A673 (cell line): ENCODE data around the gene SHC4. TPM values are rescaled to one million over a fixed set of nuclear protein-coding genes. Genes with fewer than 3 reads are reported as not detected.

Experiments
- BruUV-seq: library from RNA; stranded (reverse); fragments of 400-500 nt; replicated peaks from 2 replicates; lab custom pipeline; 2021; lab: Mats Ljungman, UMichigan
- CTCF ChIA-PET: fragments of 300-600 bp; sonication (Branson Sonifier 250); formaldehyde crosslinking; loops from one replicate; lab custom pipeline; 2022; ENCODE audit warnings: antibody characterized with exemption; lab: Charles Lee
- POLR2A ChIA-PET: fragments of 300-600 bp; sonication (Branson Sonifier 250); formaldehyde crosslinking; loops from one replicate; lab custom pipeline; 2022; ENCODE audit warnings: antibody characterized with exemption; ENCODE audit not compliant: low non-redundant PET; lab: Charles Lee
- DNase-seq: peaks from one replicate; pipeline ENCODE4 v3.0.0-alpha.2; 2015; ENCODE audit warnings: low spot score
- H3K27ac ChIP-seq: fragments of 200-600 bp; sonication (generic); 2 replicates; pipeline ENCODE4 v1.5.1; 2016; ENCODE audit warnings: mixed run types, low read depth, mild to moderate bottlenecking, mixed read lengths, antibody characterized with exemption, low read length; ENCODE audit not compliant: poor library complexity, severe bottlenecking
- H3K27me3 ChIP-seq: fragments of 200-600 bp; sonication (generic); replicated peaks from 2 replicates; pipeline ENCODE4 v1.6.1; 2017; ENCODE audit warnings: mixed run types, low read depth, mild to moderate bottlenecking, mixed read lengths, antibody characterized with exemption, low read length; ENCODE audit not compliant: insufficient read depth, poor library complexity
- H3K36me3 ChIP-seq: fragments of 200-600 bp; sonication (generic); 2 replicates; pipeline ENCODE4 v1.6.1; 2016; ENCODE audit warnings: mixed run types, mild to moderate bottlenecking, mixed read lengths, antibody characterized with exemption, low read length; ENCODE audit not compliant: insufficient read depth, poor library complexity, severe bottlenecking
- H3K4me1 ChIP-seq: fragments of 200-600 bp; sonication (generic); 2 replicates; pipeline ENCODE4 v1.6.1; 2017; ENCODE audit warnings: mixed run types, mild to moderate bottlenecking, mixed read lengths, antibody characterized with exemption, low read length; ENCODE audit not compliant: insufficient read depth, poor library complexity, severe bottlenecking
- H3K4me3 ChIP-seq: fragments of 200-600 bp; sonication (generic); 2 replicates; pipeline ENCODE4 v1.5.1; 2016; ENCODE audit warnings: low read depth, mixed run types, mild to moderate bottlenecking, mixed read lengths, low read length; ENCODE audit not compliant: poor library complexity, severe bottlenecking
- H3K9me3 ChIP-seq: fragments of 200-600 bp; sonication (generic); 2 replicates; pipeline ENCODE4 v1.6.1; 2016; ENCODE audit warnings: mixed run types, low read depth, mild to moderate bottlenecking, mixed read lengths, antibody characterized with exemption, low read length; ENCODE audit not compliant: poor library complexity, severe bottlenecking
- EZH2 ChIP-seq: fragments of 200-600 bp; sonication (generic); IDR thresholded peaks from 2 replicates; pipeline ENCODE4 v1.6.1; 2017; ENCODE audit warnings: borderline replicate concordance, low read depth, mild to moderate bottlenecking, mixed read lengths, antibody characterized with exemption, low read length; ENCODE audit not compliant: poor library complexity, severe bottlenecking
- intact Hi-C: fragments of 100-400 bp; cut with micrococcal nuclease; formaldehyde crosslinking; loops from one replicate; pipeline ENCODE4 v1.10.0; 2022; ENCODE audit not compliant: unreplicated experiment
- total RNA-seq: library from RNA; stranded (reverse); gene quantifications from 2 replicates; pipeline ENCODE4 v1.2.3, GENCODE V29; 2021
- TF ChIP-seq, protein P1 (sequence below): fragments of 300-800, 200-600 bp; sonication (generic); conservative IDR thresholded peaks from 2 replicates; pipeline ENCODE4 v1.5.1; 2017; ENCODE audit warnings: low read depth, mild to moderate bottlenecking, antibody characterized with exemption, low read length, moderate library complexity, mixed read lengths

SHC4 gene
- total RNA-seq, 1 experiment from 2014 or later = 0.73 TPM

DNA sequence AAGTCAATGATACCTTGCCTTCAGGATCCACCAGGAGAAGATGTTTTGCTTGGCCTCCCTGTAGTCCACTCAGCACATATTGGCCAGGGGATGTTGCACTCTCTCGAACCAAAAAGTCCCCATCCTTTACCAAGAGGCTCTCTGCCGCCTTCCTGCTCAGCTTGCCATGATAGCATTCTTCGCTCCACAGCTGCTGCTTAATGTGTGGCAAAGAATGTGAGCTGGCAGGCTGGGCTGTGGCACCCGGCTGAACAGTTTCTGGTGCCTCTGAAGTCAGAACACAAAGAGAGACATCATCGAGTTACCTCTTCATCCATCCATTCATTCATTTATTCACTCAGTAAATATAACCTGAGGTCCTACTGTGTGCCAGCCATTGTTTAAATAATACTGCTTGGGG, 129.0 kb downstream of the SHC4 start:
- H3K9me3 ChIP-seq = no peaks in the 10 kb centered on the region
- no peak overlapping the region for H3K27ac ChIP-seq
- H3K36me3 ChIP-seq = no peaks in the 10 kb centered on the region
- no peaks in the 10 kb centered on the region for H3K4me1 ChIP-seq
- TF ChIP-seq EZH2 = no peak
- TF ChIP-seq, protein P1, sequence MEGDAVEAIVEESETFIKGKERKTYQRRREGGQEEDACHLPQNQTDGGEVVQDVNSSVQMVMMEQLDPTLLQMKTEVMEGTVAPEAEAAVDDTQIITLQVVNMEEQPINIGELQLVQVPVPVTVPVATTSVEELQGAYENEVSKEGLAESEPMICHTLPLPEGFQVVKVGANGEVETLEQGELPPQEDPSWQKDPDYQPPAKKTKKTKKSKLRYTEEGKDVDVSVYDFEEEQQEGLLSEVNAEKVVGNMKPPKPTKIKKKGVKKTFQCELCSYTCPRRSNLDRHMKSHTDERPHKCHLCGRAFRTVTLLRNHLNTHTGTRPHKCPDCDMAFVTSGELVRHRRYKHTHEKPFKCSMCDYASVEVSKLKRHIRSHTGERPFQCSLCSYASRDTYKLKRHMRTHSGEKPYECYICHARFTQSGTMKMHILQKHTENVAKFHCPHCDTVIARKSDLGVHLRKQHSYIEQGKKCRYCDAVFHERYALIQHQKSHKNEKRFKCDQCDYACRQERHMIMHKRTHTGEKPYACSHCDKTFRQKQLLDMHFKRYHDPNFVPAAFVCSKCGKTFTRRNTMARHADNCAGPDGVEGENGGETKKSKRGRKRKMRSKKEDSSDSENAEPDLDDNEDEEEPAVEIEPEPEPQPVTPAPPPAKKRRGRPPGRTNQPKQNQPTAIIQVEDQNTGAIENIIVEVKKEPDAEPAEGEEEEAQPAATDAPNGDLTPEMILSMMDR = no peak
- BruUV-seq = no TSS peak
- CTCF ChIA-PET = no interaction called here
- no peak overlapping the region for H3K4me3 ChIP-seq
- POLR2A ChIA-PET = no interaction called here
- no peak for DNase-seq
- intact Hi-C loops = no loop called here
- H3K27me3 ChIP-seq = no peaks in the 10 kb centered on the region

DNA sequence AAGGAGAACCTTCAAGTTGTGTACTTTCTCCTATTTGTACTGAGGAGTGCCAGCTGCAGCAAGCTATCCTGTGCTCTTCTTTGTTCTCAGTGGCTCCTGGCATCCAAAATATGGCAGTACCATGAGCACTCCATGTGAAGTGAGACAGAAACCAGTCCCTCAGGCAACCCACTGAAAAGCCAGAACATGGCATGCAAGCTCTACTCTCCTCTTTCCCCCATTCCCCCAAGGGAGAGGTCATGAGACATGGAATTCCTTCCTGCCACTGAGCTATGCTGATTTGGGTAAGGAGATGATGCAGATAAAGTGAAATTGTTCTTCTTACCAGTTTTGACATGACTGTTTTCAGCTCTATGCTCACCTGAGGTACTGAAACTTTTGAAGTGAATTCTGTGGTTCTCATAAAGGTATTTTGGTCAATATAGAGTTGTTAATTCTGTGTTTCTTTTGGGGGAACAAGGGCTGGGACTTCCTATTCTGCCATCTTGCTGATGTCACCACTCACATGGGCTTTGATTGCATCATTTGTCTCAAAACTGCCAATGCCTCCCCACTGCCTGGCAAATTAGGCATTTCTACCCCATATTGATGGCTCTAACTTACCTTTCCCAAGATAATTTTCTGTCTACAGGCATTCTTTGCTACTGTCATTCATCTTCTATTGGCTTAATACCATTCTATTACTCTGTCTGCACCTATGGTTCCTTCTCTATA, 130.0 kb downstream of the SHC4 start:
- H3K36me3 ChIP-seq = no peaks in the 10 kb centered on the region
- no peaks in the 10 kb centered on the region for H3K4me1 ChIP-seq
- no peak for DNase-seq
- CTCF ChIA-PET = no interaction called here
- H3K27ac ChIP-seq = no peak overlapping the region
- TF ChIP-seq EZH2 = no peak
- TF ChIP-seq, protein P1 = no peak
- no peaks in the 10 kb centered on the region for H3K9me3 ChIP-seq
- H3K27me3 ChIP-seq = no peaks in the 10 kb centered on the region
- POLR2A ChIA-PET = no interaction called here
- BruUV-seq = no TSS peak
- intact Hi-C loops = no loop called here
- no peak overlapping the region for H3K4me3 ChIP-seq

GRCh38 chr15:48832648-48833047, 131.1 kb downstream of the SHC4 start:
- Histone ChIP-seq H3K36me3 (no peaks in the 10 kb centered on the region), H3K27me3 (no peaks in the 10 kb centered on the region), H3K9me3 (no peaks in the 10 kb centered on the region), H3K27ac (no peak overlapping the region), H3K4me3 (no peak overlapping the region), H3K4me1 (no peaks in the 10 kb centered on the region)
- no peak for TF ChIP-seq EZH2
- TF ChIP-seq, protein P1 = no peak
- no TSS peak for BruUV-seq
- intact Hi-C loops = no loop called here
- no peak for DNase-seq
- POLR2A ChIA-PET = no interaction called here
- CTCF ChIA-PET = no interaction called here
